HG03045 (cell line): ENCODE results near the gene ADAMTS13.

Experiments used
- ATAC-seq: cut with Tn5 transposase; IDR thresholded peaks from one replicate; pipeline ENCODE4 v1.9.1; 2021; ENCODE audit warnings: mild to moderate bottlenecking, moderate library complexity; ENCODE audit not compliant: unreplicated experiment

The ADAMTS13 gene

DNA sequence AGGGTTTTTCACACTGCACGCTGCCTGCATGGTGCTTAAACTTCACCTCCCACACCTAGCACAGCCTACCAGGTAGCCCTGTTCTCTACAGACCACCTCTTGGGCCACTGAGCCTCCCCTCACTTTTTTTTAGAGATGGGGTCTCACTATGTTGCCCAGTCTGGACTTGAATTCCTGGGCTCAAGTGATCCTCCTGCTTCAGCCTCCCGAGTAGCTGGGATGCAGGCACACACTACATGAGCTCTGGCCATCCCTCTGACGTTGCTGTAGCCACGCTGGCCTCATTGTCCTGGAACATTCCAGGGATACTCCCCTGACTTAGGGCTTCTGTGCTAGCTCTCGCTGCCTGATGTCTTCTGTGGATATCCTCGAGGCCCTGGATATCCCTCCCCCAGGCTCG lies 30.4 kb downstream of the ADAMTS13 start:
- no peak for ATAC-seq

DNA sequence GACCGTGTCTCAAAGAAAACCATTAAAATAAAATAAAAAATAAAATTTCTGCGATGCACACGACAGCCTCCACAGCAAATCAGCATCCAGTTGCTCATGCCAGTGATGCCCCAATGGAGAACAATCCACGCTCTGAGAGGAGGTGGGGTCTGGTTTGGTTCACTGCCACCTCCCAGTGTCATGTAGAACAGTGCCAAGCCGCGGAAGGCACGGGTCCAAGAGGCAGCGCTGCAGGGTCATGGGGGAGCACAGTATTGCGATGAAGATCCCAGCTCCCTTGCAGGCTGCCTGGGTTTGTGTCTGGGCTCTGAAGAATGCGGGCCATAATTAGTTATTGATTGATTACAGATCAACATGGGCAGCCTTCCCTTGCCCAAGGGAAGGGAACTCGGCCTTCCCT lies 31.5 kb downstream of the ADAMTS13 start:
- no peak for ATAC-seq

DNA sequence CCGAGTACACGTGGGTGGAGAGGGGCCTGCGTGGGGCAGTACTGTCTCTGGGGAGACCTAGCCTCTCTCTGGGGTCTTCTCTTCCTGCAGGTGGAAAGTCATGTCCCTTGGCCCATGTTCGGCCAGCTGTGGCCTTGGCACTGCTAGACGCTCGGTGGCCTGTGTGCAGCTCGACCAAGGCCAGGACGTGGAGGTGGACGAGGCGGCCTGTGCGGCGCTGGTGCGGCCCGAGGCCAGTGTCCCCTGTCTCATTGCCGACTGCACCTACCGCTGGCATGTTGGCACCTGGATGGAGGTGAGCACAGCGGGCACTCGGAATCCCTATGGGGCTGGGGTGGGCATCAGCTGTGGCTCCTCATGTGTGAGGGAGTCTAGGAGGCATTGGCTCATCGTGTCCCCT lies 32.2 kb downstream of the ADAMTS13 start:
- ATAC-seq: no peak

DNA sequence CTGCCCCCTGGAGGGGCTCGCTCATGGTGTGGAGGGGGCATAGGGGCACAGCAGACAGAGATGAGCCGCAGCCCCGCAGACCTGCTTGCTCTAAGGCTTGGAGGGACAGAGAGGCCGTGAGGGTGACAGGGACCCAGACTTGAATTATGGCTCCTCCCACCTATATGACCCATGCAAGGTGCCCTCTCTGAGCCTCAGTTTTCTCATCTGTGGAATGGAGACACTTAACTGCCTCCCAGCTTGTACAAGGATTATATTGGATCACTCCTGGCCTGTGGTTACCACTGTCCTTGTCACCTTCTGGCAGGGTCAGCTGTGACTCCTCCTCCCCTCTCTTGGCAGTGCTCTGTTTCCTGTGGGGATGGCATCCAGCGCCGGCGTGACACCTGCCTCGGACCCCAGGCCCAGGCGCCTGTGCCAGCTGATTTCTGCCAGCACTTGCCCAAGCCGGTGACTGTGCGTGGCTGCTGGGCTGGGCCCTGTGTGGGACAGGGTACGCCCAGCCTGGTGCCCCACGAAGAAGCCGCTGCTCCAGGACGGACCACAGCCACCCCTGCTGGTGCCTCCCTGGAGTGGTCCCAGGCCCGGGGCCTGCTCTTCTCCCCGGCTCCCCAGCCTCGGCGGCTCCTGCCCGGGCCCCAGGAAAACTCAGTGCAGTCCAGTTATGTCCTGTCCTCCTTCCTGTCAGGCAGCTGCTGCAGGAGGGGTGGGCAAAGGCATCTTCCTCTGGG lies 32.9 kb downstream of the ADAMTS13 start:
- ATAC-seq: no peak

DNA sequence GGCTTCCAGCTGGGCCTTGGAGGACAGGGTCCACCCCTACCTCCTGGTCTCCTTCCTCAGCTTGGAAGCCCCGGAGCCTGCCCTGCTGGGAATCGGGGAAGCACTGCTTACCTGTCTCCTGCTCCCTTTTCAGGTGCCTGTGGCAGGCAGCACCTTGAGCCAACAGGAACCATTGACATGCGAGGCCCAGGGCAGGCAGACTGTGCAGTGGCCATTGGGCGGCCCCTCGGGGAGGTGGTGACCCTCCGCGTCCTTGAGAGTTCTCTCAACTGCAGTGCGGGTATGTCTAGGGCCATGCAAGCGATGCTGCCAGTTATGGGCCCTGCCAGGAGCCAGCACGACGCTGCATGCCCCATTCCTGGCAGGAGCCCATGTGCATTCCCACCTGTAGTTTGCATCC lies 33.8 kb downstream of the ADAMTS13 start:
- ATAC-seq: no peak

DNA sequence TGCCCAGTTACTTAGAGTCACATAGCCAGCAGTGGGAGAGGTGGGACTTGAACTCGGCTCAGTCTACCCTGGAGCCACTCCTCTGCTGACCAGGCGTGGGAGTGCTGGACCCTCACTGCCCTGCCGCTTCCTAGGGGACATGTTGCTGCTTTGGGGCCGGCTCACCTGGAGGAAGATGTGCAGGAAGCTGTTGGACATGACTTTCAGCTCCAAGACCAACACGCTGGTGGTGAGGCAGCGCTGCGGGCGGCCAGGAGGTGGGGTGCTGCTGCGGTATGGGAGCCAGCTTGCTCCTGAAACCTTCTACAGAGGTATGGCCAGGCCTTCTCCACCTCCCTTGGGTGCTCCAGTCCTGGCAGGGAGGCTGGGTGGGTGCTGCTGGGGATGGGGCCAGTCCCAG lies 34.2 kb downstream of the ADAMTS13 start:
- no peak for ATAC-seq

DNA sequence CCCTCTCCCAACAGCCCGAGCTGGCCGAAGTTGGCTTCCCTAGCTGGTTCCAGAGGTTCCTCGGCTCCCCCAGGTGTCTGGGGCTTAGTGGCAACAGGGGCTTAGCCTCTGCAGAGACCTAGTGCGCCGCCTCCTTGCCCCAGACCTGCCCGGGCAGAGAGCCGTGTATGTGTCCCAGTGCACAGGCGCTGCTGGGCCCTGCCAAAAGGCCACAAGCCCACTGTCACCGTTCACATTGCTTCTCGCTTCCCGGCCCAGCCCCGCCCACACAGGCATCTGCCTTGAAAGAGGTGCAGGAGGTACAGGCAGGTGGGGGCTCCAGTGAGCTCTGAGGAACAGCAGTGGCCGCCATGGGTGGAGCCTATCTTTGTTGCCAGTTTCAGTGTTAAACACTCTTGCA lies 35.1 kb downstream of the ADAMTS13 start:
- ATAC-seq: no peak

DNA sequence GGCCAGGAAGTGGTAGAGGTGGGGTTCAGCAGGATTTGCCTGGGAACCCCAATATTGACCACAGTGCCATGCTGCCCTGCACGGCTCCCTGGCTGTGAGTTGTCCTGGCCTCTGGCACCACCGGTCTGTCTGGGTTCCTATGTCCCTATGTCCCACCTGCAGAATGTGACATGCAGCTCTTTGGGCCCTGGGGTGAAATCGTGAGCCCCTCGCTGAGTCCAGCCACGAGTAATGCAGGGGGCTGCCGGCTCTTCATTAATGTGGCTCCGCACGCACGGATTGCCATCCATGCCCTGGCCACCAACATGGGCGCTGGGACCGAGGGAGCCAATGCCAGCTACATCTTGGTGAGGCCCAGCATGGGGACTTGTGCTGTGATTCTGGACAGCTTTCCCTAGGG lies 35.6 kb downstream of the ADAMTS13 start:
- no peak for ATAC-seq

DNA sequence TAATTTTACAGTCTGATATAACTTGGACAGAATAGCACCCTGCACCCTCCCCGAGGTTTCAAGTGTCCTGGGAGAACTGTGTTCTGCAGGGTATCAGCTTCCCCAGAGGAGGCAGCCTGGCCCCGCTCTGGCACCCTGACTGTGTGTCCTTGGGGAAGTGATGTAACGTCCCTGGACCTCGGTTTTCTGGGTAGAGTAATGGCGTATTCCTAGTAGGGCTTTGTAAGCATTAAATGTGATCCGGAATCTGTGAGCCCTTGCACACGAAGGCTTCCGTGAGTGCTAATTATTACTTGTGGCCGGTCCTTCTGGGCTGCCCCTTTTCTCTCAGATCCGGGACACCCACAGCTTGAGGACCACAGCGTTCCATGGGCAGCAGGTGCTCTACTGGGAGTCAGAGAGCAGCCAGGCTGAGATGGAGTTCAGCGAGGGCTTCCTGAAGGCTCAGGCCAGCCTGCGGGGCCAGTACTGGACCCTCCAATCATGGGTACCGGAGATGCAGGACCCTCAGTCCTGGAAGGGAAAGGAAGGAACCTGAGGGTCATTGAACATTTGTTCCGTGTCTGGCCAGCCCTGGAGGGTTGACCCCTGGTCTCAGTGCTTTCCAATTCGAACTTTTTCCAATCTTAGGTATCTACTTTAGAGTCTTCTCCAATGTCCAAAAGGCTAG lies 36.6 kb downstream of the ADAMTS13 start:
- ATAC-seq: no peak

DNA sequence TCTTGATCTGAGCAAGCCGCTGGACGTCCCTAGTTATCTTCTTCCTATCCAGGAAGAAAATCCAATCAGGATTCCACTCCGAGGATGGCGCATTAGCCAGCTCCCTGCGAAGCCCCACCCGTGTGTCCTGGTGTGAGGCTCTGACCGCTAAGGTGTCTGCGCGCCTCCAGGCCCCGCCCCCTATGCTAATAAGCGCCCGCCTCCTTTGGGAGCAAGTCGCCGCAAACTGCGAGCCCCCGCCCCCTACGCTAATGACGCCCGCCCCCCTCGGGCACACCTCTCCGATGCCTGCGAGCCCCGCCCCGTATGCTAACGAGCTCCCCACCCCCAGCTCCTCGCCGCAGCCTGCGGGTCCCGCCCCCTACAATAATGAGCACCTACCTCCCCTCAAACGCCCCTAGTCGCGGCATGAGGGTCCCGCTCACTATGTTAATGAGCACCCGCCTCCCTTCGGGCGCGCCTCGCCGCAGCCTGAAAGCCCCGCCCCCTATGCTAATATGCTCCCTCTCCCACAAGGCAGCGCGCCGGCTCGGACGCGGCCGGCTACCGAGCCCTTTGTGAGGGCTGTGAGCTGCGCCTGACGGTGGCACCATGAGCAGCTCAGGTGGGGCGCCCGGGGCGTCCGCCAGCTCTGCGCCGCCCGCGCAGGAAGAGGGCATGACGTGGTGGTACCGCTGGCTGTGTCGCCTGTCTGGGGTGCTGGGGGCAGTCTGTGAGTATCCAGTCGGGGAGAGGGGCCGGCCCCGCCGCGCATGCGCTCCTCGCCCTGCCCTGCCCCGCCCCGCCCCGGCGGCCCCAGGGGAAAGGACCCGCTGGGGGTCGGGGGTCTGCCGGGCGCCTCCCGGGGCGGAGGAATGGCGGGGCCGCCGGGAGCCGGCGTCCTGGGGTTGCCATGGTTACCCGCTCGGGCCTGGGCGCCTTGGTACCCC lies 37.6 kb downstream of the ADAMTS13 start, which contains the start of gene CACFD1:
TSS of gene CACFD1 (plus strand) at position 503 of the 929 bp plus-strand sequence. CDS start at position 592, 89 bp downstream.
- peak; percentile 73 for ATAC-seq

DNA sequence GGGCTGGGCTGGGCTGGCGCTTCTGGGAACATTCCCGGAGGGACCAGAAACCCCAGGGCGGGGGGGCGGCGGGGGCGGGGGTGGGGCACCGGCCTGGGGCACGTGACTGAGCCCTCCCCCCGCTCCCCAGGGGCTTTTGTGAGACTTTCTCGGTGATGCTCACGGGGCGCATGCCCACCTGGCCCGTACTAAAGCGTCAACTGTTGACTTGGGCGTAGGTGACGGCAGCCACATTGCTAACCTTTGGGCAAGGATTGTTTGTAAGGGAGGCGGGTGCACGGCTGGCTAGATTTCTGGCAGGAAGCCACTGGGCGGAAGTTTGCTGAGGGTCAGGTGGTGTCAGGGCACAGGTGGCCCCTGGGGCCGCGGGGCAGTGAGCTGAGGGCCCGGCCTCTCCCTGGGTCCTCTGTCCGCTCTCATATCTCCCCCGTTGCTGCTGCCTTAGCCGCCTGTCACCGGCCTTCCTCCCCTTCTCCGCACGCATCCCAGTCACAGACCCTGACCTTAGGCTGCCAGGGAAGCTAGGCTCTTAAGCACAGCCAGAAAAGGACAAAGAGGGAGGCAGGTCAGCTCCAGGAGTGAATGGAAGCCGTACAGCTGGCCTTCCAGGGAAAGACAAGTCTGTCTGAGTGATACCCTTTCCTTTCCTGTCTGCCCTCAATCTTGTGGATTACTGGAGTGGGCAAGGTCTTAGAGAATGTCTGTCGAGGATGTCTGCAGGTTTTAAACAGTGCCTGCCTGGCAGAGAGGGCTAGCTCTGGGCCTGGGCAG lies 38.4 kb downstream of the ADAMTS13 start:
- ATAC-seq: peak; percentile 16

DNA sequence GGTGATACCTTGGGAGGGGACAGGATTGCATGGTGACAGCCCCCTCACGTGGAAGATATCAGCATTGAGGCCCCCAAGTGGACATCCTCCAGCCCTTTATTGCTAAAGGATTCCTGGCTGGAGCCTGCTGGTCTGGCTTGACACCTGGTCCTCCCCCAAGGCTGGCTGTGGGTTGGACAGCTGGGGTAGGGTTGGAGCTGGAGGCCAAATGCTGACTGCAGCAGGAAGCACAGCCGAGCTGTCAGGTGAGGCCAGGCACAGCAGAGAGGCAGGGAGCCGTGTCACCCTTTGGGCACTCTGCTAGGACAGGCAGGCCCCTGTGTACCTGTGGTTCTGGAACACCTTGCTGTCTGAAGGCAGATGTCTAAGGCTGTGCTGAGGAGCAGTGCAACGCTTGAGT lies 39.8 kb downstream of the ADAMTS13 start:
- no peak for ATAC-seq

DNA sequence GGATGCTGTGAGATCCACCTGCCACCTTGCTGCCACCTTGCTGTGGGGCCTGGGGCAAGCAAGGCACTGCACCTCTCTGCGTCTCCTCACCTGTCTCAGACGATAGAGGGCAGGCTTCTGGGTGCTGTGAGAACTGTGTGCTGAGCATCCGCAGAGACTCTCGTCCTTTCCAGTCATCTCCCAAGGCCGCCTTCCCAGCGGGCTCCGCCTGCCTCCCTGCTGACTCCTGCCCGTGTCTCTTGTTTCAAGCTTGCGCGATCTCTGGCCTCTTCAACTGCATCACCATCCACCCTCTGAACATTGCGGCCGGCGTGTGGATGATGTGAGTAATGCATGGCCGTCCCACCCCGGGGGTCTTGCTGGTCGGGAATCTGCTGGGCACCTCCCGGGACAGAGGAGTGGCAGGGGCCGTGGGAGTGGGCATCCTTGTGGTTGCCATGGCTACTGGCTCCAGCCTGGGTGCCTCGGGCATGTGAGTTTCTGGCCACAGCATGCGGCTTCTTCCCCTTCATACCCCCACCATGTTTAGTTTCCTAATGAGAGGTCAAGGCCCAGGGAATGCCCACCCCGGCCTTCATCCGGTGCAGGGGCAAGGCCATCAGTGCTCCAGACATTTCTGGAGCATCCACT lies 41.2 kb downstream of the ADAMTS13 start:
- ATAC-seq: no peak

DNA sequence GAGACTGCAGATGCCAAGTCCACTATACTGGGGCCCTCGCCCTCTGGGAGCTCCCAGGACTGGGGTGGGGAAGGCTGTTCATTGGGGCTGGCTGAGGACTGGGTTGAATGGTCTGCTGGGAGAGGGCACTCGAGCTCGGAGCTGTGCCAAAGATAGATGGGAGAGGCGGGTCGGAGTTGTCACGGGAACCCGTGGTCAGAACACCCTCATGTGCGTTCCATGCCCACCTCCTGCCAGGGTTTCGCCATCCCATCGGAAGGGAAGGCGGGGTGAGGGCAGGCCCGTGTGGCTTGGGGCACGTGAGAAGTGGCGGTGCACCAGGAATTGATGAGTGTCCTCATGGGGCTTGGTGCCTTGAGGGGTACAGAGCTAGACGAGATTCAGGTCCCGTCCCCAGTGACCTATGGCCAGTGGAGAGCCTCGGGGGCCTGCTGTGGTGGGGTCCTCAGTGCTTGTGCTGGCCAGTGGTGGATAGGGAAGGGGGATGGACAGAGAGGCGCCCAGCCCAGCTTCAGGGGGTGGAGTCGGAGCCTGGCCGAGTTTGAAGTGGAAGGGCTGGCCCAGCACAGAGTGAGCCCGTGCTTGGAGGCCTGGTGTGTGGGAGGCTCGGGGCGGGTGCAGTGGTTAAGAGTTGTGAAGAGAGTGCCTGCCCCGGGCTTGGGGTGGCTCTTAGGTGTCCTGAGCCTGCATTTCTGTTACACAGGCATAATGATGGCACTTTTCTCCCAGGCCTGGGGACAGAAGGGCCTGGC lies 41.9 kb downstream of the ADAMTS13 start:
- ATAC-seq: no peak

DNA sequence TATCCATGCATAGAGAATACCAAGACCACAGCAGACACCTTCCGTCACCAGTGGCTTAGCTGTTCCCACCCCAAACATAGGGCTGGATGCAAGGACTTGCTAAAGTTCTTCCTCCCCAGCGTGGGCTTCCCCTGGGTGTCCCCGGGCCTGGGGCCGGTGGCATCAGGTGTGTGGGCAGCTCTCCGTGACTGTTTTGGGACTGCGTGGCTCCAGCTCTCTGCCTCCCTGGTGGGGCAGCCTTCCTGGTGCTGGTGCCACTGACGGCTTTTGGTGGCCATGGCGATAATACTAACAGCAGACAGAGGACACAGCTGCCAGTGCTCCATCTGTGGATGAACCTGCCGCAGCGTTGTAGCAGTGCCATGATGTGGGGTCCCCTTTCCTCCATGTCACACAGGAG lies 42.5 kb downstream of the ADAMTS13 start:
- ATAC-seq: no peak

DNA sequence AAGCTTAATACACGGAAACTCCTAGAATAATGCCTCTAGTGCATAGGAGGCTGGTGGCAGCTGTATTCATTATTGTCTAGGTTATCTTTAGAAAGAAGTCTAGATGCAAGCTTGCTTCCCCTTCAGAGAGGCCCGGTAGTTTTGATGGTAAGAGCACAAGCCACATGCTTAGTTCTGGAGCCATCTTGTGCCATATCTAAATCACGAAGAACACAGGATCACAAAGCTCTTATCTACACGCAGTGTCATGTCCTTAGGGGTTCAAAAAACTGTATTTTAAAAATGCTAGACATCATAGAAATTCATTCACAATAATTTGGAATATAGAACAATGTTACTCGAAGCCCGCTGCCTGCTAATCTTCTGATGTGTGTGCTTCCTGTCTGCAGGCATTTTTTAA lies 43.8 kb downstream of the ADAMTS13 start:
- ATAC-seq: no peak

DNA sequence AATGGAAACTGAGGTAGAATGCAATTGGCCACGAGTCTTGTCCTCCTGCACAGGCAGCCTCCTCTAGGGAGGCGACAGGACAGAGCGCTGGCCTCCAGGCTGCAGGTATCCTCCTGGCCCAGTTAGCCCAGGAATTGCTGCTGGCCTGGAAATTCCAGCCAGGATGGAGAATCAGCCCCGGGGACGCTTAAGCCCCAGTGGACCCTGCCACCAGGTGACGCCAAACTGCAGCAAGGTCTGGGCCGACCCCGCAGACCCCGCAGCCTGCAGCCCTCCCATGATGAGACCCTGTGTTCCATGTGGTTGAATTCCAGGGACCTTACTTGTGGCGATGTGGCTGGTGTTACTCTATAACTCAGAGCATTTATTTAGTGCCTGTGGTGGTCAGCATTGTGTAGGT lies 44.9 kb downstream of the ADAMTS13 start:
- no peak for ATAC-seq

DNA sequence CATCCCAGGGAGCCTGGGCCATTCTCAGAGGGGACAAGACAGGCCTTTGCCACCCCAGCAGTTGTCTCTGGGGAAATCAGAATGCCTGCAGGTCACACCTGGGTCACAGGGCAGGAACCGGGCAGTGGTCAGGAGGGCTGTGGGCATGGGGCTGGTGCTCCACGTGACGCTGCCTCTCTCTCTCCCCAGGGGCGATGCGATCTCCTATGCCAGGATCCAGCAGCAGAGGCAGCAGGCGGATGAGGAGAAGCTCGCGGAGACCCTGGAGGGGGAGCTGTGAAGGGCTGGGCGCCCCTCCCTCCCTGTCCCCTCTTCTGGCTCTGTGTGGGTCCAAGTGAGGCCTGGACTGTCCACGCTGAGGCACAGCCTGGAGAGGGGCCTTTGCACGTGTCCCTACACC lies 46.2 kb downstream of the ADAMTS13 start:
- no peak for ATAC-seq

DNA sequence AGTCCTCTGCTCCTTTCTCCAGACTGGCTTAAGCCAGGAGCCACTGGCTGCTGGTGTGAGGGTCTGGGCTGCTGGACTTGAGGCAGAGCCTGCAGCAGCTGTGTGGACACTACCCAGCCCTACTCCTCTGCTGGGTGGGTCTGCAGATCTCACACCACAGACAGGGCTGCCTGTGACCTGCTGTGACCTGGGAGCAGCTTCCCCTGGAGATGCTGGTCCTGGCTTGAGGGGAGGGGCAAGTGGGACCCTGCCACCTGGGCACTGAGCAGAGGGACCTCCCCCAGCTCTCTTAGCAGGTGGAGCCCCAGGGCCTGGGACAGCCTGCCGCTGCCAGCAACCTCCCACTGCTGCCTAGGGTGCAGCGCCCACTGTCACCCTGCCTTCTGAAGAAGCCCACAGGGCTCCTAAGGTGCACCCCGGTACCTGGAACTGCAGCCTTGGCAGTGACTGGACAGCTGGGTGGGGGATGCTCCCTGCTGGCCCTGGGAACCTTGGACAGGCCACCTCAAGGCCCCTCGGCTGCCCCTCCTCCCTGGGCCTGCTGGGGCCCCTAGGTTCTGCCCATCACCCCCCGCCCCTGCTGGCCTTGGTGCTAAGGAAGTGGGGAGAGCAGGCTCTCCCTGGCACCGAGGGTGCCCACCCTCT lies 46.7 kb downstream of the ADAMTS13 start:
- no peak for ATAC-seq
